ENCODE measurements around the gene PIM3. TPM values are rescaled to one million over a fixed set of nuclear protein-coding genes. Genes with fewer than 3 reads are reported as not detected.

Gene PIM3
- total and polyA plus RNA-seq, 2 of the 8 experiments (the other 6 are each of a cell fraction or from before 2014, with no cell fraction given) = 22.6 to 30.0 TPM

GRCh38 chr22:49965091-49966040, 4.8 kb downstream of the PIM3 start (continued):
- no peak for TF ChIP-seq SAP30 (IDR thresholded peaks at IDR 0.05; ENCODE audit: insufficient read depth, insufficient replicate concordance, low read length)
- TF ChIP-seq FOSL1 (IDR thresholded peaks at IDR 0.05; ENCODE audit: insufficient read depth, low read depth, low read length) = no peak
- no peak for TF ChIP-seq CREB1 (IDR thresholded peaks at IDR 0.05)

Measured in H1 (cell line).